HepG2 (cell line): ENCODE measurements around the gene ATRNL1.

Experiments used
- FOXA1 ChIP-seq, 2 experiments: fragments of 450-650 bp in 1 of 2; sonication (generic) in 1 of 2; formaldehyde crosslinking in 1 of 2; IDR thresholded peaks; 2 replicates each; pipeline versions ENCODE4 v1.4.0 to v1.6.1; 2016 to 2020; ENCODE audit warnings: missing genetic modification reagents in 1 of 2
- HDAC1 ChIP-seq: sonication (generic); formaldehyde crosslinking; IDR thresholded peaks from 2 replicates; pipeline ENCODE4 v1.5.1; 2020; ENCODE audit warnings: mild to moderate bottlenecking, missing genetic modification reagents

- no peak for TF ChIP-seq HDAC1 (CRISPR knock-in tag)
- TF ChIP-seq FOXA1 (IDR thresholded peaks at IDR 0.05) = no peak
- no peak for TF ChIP-seq FOXA1 (CRISPR knock-in tag; IDR thresholded peaks at IDR 0.05)
Measured at GRCh38 chr10:115657161-115657860, 564.1 kb downstream of the ATRNL1 start.
